CD14-positive monocyte (primary cell): Measurements from ENCODE around the gene CDKN2D. TPM values are rescaled to one million over a fixed set of nuclear protein-coding genes. Genes with fewer than 3 reads are reported as not detected.

Experiments used
- DNase-seq, 3 donors: peaks; one replicate each; pipeline ENCODE4 v3.0.0-alpha.2; 2011 to 2022
- H2AFZ ChIP-seq: 2 replicates; pipeline ENCODE4 v1.6.0; 2012; ENCODE audit warnings: mild to moderate bottlenecking, low read depth, low read length, inconsistent platforms; ENCODE audit not compliant: insufficient read depth, poor library complexity, severe bottlenecking
- H3K27ac ChIP-seq, 2 donors: 1 replicate in 1 of 2; 2 replicates in 1 of 2; pipeline ENCODE4 v1.5.1; 2012 to 2013; ENCODE audit warnings: low read length in 2 of 2, control low read depth in 1 of 2, inconsistent platforms in 1 of 2, low read depth in 1 of 2, mild to moderate bottlenecking in 1 of 2
- H3K27me3 ChIP-seq, 2 donors: one replicate each; pipeline versions ENCODE4 v1.6.0 to v1.6.1; 2011 to 2013; ENCODE audit warnings: low read length in 2 of 2; ENCODE audit not compliant: control insufficient read depth in 2 of 2, insufficient read depth in 2 of 2
- H3K36me3 ChIP-seq, 2 donors: replicated peaks in 1 of 2; 1 replicate in 1 of 2; 2 replicates in 1 of 2; pipeline versions ENCODE4 v1.5.1 to v1.6.1; 2012 to 2013; ENCODE audit warnings: low read length in 2 of 2, control low read depth in 1 of 2, inconsistent platforms in 1 of 2, mild to moderate bottlenecking in 1 of 2; ENCODE audit not compliant: insufficient read depth in 2 of 2, control insufficient read depth in 1 of 2
- H3K4me1 ChIP-seq, 2 donors: 1 replicate in 1 of 2; 2 replicates in 1 of 2; pipeline versions ENCODE4 v1.5.1 to v1.6.1; 2012 to 2013; ENCODE audit warnings: low read length in 2 of 2, control low read depth in 1 of 2, inconsistent platforms in 1 of 2, mild to moderate bottlenecking in 1 of 2, moderate library complexity in 1 of 2; ENCODE audit not compliant: insufficient read depth in 2 of 2, control insufficient read depth in 1 of 2
- H3K4me2 ChIP-seq: replicated peaks from 2 replicates; pipeline ENCODE3; 2012; ENCODE audit warnings: low read length, moderate library complexity, mild to moderate bottlenecking; ENCODE audit not compliant: poor library complexity, severe bottlenecking; ENCODE audit errors: extremely low read depth
- H3K4me3 ChIP-seq, 3 experiments: fragments of 200-600 bp in 1 of 3; sonication (generic) in 1 of 3; replicated peaks in 1 of 3; 1 replicate in 2 of 3; 2 replicates in 1 of 3; pipeline ENCODE4 v1.5.1; 2011 to 2013; ENCODE audit warnings: low read length in 3 of 3, mild to moderate bottlenecking in 3 of 3, control low read depth in 2 of 3, low read depth in 2 of 3, inconsistent platforms in 1 of 3, moderate library complexity in 1 of 3
- H3K79me2 ChIP-seq: 2 replicates; pipeline ENCODE4 v1.6.0; 2012; ENCODE audit warnings: mild to moderate bottlenecking, control low read depth, inconsistent platforms, low read length, moderate library complexity; ENCODE audit not compliant: insufficient read depth
- H3K9ac ChIP-seq: 2 replicates; pipeline ENCODE4 v1.6.0; 2017; ENCODE audit warnings: low read length, mild to moderate bottlenecking; ENCODE audit not compliant: insufficient read depth, poor library complexity, severe bottlenecking
- H3K9me3 ChIP-seq, 2 donors: replicated peaks in 1 of 2; 1 replicate in 1 of 2; 2 replicates in 1 of 2; pipeline versions ENCODE4 v1.5.1 to v1.6.1; 2012 to 2013; ENCODE audit warnings: low read length in 2 of 2, control low read depth in 1 of 2; ENCODE audit not compliant: control insufficient read depth in 1 of 2, insufficient read depth in 1 of 2
- H4K20me1 ChIP-seq: 2 replicates; pipeline ENCODE4 v1.6.0; 2012; ENCODE audit warnings: mild to moderate bottlenecking, low read length, control low read depth, moderate library complexity; ENCODE audit not compliant: insufficient read depth
- H3K27ac Mint-ChIP-seq, 7 donors: one replicate each; pipeline ENCODE4 v1.8.0; 2020; ENCODE audit warnings: mild to moderate bottlenecking in 7 of 7, mixed read lengths in 7 of 7, moderate library complexity in 6 of 7, inconsistent platforms in 2 of 7
- H3K27me3 Mint-ChIP-seq, 3 donors: one replicate each; pipeline ENCODE4 v1.8.0; 2021 to 2022; ENCODE audit warnings: low read depth in 3 of 3, mild to moderate bottlenecking in 3 of 3, mixed read lengths in 3 of 3, moderate library complexity in 3 of 3, inconsistent platforms in 1 of 3
- H3K36me3 Mint-ChIP-seq, 2 donors: one replicate each; pipeline ENCODE4 v1.8.0; 2020; ENCODE audit warnings: mixed read lengths in 2 of 2, inconsistent platforms in 1 of 2, mild to moderate bottlenecking in 1 of 2
- H3K4me1 Mint-ChIP-seq: one replicate; pipeline ENCODE4 v1.8.0; 2020; ENCODE audit warnings: mild to moderate bottlenecking, mixed read lengths
- H3K4me3 Mint-ChIP-seq, 2 donors: one replicate each; pipeline ENCODE4 v1.8.0; 2020; ENCODE audit warnings: mild to moderate bottlenecking in 2 of 2, mixed read lengths in 2 of 2, moderate library complexity in 1 of 2
- H3K9me3 Mint-ChIP-seq, 7 donors: one replicate each; pipeline ENCODE4 v1.8.0; 2020 to 2022; ENCODE audit warnings: mixed read lengths in 7 of 7, mild to moderate bottlenecking in 6 of 7, moderate library complexity in 6 of 7, inconsistent platforms in 2 of 7
- CTCF ChIP-seq: fragments of 200-600 bp; IDR thresholded peaks from one replicate; pipeline ENCODE4 v1.8.0; 2022; ENCODE audit warnings: antibody characterized with exemption, mild to moderate bottlenecking
- WGBS: methylation state at CpG from one replicate; pipeline ENCODE4 v1.1.5; 2013; ENCODE audit warnings: missing lambda C conversion rate; ENCODE audit not compliant: insufficient coverage; 5-methylcytosine and 5-hydroxymethylcytosine counted together
- intact Hi-C, 2 donors: fragments of 100-400 bp; cut with micrococcal nuclease; formaldehyde crosslinking; loops; one replicate each; pipeline versions ENCODE4 v1.15.0 to v1.15.1; 2023
- polyA plus RNA-seq, 3 donors: library from polyadenylated mRNA; depleted of rRNA in 1 of 3; unstranded in 2 of 3; stranded (reverse) in 1 of 3; fragments of 300-500 nt in 2 of 3; fragments of >200 nt in 1 of 3; fragmentation: Illumina TruSeq in 2 of 3; gene quantifications; 1 replicate in 2 of 3; 2 replicates in 1 of 3; pipeline ENCODE4 v1.2.3, GENCODE V29; 2012 to 2021

The CDKN2D gene
- polyA plus RNA-seq, 3 donors: 115 to 166 (median 130) TPM

- no peak within 1 kb of the TSS for H3K4me3 ChIP-seq
- H3K27ac Mint-ChIP-seq: no peak within 1 kb of the TSS
- peaks cover 27% of the 10 kb centered on the region for H3K4me1 Mint-ChIP-seq
- no peak for TF ChIP-seq CTCF
- DNase-seq: no peak
- peaks cover 0 to 4% (median 3%) of the 10 kb centered on the region in 7 donors for H3K9me3 Mint-ChIP-seq
- H4K20me1 ChIP-seq: no peaks in the 10 kb centered on the region
- no peaks in the 10 kb centered on the region for H3K36me3 ChIP-seq
- no peak within 1 kb of the TSS for H3K9ac ChIP-seq
- H3K27ac ChIP-seq: no peak within 1 kb of the TSS
- intact Hi-C loops: no loop called here
- no peaks in the 10 kb centered on the region for H3K9me3 ChIP-seq
- no peak within 1 kb of the TSS for H2AFZ ChIP-seq
- H3K79me2 ChIP-seq: no peaks in the 10 kb centered on the region
- H3K4me2 ChIP-seq: no peak within 1 kb of the TSS
- WGBS: 34% methylated on average over 28 of the region's 35 CpGs
- H3K27me3 Mint-ChIP-seq: peaks cover 12 to 24% (median 19%) of the 10 kb centered on the region in 3 donors
- peaks cover 13 to 19% of the 10 kb centered on the region in 2 donors for H3K4me1 ChIP-seq
- peaks cover 2 to 13% of the 10 kb centered on the region in 2 donors for H3K27me3 ChIP-seq
- H3K4me3 Mint-ChIP-seq: peak within 1 kb of the TSS in 1 of 2 donors; percentile 82
- peaks cover 0 to 6% of the 10 kb centered on the region in 2 donors for H3K36me3 Mint-ChIP-seq
Observed at GRCh38 chr19:10587022-10587838, 18.5 kb upstream of the CDKN2D start, which contains the start of gene AP1M2. Gene AP1M2, minus strand, starts transcription at chr19:10587312. Its CDS starts 81 bp downstream, at chr19:10587231.

- peaks cover 21% of the 10 kb centered on the region for H3K4me1 Mint-ChIP-seq
- Histone ChIP-seq H3K9me3 (no peaks in the 10 kb centered on the region), H3K79me2 (no peaks in the 10 kb centered on the region), H3K36me3 (no peaks in the 10 kb centered on the region), H3K4me1 (peaks cover 5 to 10% of the 10 kb centered on the region in 2 donors), H4K20me1 (no peaks in the 10 kb centered on the region), H3K4me3 (no peak overlapping the region), H3K9ac (no peak overlapping the region), H2AFZ (no peak overlapping the region), H3K4me2 (no peak overlapping the region), H3K27me3 (peaks cover 2 to 13% of the 10 kb centered on the region in 2 donors), H3K27ac (no peak overlapping the region)
- H3K27me3 Mint-ChIP-seq: peaks cover 12 to 27% (median 18%) of the 10 kb centered on the region in 3 donors
- intact Hi-C loops: no loop called here
- no peak overlapping the region for H3K27ac Mint-ChIP-seq
- WGBS: 96% methylated on average over 3 of the region's 6 CpGs
- no peak overlapping the region for H3K4me3 Mint-ChIP-seq
- DNase-seq: no peak
- peaks cover 0 to 4% (median 3%) of the 10 kb centered on the region in 7 donors for H3K9me3 Mint-ChIP-seq
- no peak for TF ChIP-seq CTCF
- peaks cover 0 to 6% of the 10 kb centered on the region in 2 donors for H3K36me3 Mint-ChIP-seq
Observed at GRCh38 chr19:10586396-10586795, 17.6 kb upstream of the CDKN2D start.
